Hematopoietic multipotent progenitor cell treated with erythropoietin and hydrocortisone succinate and interleukin-3 and kit ligand, for 4 days (in vitro differentiated cells): ENCODE results near the gene COL26A1.

Experiments
- DNase-seq: peaks from one replicate; pipeline ENCODE4 v3.0.0-alpha.2; 2015

Gene COL26A1

GRCh38 chr7:101582971-101583370, 220.3 kb downstream of the COL26A1 start:
- DNase-seq: no peak

GRCh38 chr7:101586078-101586905, 223.6 kb downstream of the COL26A1 start:
- no peak for DNase-seq

- peak; percentile 61 for DNase-seq
These were observed 224.4 kb downstream of the COL26A1 start for GRCh38 chr7:101586906-101587677.

- DNase-seq: no peak
These were observed 225.7 kb downstream of the COL26A1 start for GRCh38 chr7:101588131-101588935.

- DNase-seq: no peak
These were observed 226.4 kb downstream of the COL26A1 start for GRCh38 chr7:101589052-101589451.

- no peak for DNase-seq
These were observed 227.4 kb downstream of the COL26A1 start for GRCh38 chr7:101589976-101590662.

GRCh38 chr7:101590663-101591435, 228.2 kb downstream of the COL26A1 start:
- DNase-seq: no peak

- DNase-seq: no peak
These were observed 228.8 kb downstream of the COL26A1 start for GRCh38 chr7:101591504-101591903.

GRCh38 chr7:101593556-101593955, 230.9 kb downstream of the COL26A1 start:
- DNase-seq: no peak

GRCh38 chr7:101594790-101595189, 232.1 kb downstream of the COL26A1 start:
- DNase-seq: no peak

GRCh38 chr7:101595246-101595645, 232.6 kb downstream of the COL26A1 start:
- no peak for DNase-seq

GRCh38 chr7:101595766-101596537, 233.3 kb downstream of the COL26A1 start:
- no peak for DNase-seq

- no peak for DNase-seq
These were observed 234.2 kb downstream of the COL26A1 start for GRCh38 chr7:101596898-101597297.

- no peak for DNase-seq
These were observed 235.3 kb downstream of the COL26A1 start for GRCh38 chr7:101597941-101598340.

GRCh38 chr7:101598422-101598985, 235.8 kb downstream of the COL26A1 start:
- DNase-seq: no peak

- no peak for DNase-seq
These were observed 236.5 kb downstream of the COL26A1 start for GRCh38 chr7:101598986-101599771.

GRCh38 chr7:101599787-101600186, 237.1 kb downstream of the COL26A1 start:
- DNase-seq: no peak

- no peak for DNase-seq
These were observed 239.4 kb downstream of the COL26A1 start for GRCh38 chr7:101602082-101602481.

GRCh38 chr7:101602484-101603241, 240.0 kb downstream of the COL26A1 start:
- DNase-seq: peak; percentile 86
